HepG2 (cell line): ENCODE results near the gene CAMKMT. TPM values are rescaled to one million over a fixed set of nuclear protein-coding genes. Genes with fewer than 3 reads are reported as not detected.

ENCODE experiments used
- ATAC-seq: fragments of 200-7000 bp; cut with Tn5 transposase; 3 replicates; pipeline ENCODE4 v1.9.1; 2020; ENCODE audit warnings: mild to moderate bottlenecking, moderate library complexity
- Bru-seq: library from RNA; stranded (reverse); fragments of 400-500 nt; gene quantifications from one replicate; lab custom pipeline; 2021; lab: Mats Ljungman, UMichigan
- BruChase-seq, 2 experiments: library from RNA; stranded (reverse); fragments of 400-500 nt; gene quantifications; one replicate each; lab custom pipeline; 2021; lab: Mats Ljungman, UMichigan
- BruUV-seq: library from RNA; stranded (reverse); fragments of 400-500 nt; replicated peaks from 2 replicates; lab custom pipeline; 2021; lab: Mats Ljungman, UMichigan
- CTCF ChIA-PET: fragments of 300-600 bp; formaldehyde crosslinking; extraction: SDS; loops from one replicate; lab custom pipeline; 2021; ENCODE audit warnings: low total read pairs, inconsistent platforms, low intra/inter-chr PET ratio; lab: Yijun Ruan, JAX
- POLR2A ChIA-PET: fragments of 350-600 bp; sonication (Branson Sonifier 250); formaldehyde crosslinking; loops from one replicate; lab custom pipeline; 2020; ENCODE audit warnings: antibody characterized with exemption, inconsistent platforms; lab: Yijun Ruan, JAX
- DNase-seq: peaks from one replicate; pipeline ENCODE4 v3.0.0-alpha.2; 2015; ENCODE audit warnings: low spot score
- FAIRE-seq: peaks from 3 replicates; lab custom pipeline; 2011; peaks lifted over from hg19 to GRCh38; lab: Jason Lieb, UNC
- H2AFZ ChIP-seq: one replicate; pipeline ENCODE4 v1.6.1; 2011; ENCODE audit warnings: low read length, inconsistent platforms
- H3K27ac ChIP-seq: fragments of 300-600 bp; 3 replicates; pipeline ENCODE4 v1.8.0; 2011; ENCODE audit warnings: mixed run types, mild to moderate bottlenecking, mixed read lengths, low read length, inconsistent platforms; ENCODE audit not compliant: insufficient read depth; ENCODE audit errors: extremely low read length
- H3K27me3 ChIP-seq, 2 experiments: fragments of 200-600 bp in 1 of 2; 2 replicates in 1 of 2; 3 replicates in 1 of 2; pipeline versions ENCODE4 v1.6.0 to v1.8.0; 2011; ENCODE audit warnings: low read length in 2 of 2, mild to moderate bottlenecking in 2 of 2, moderate library complexity in 2 of 2, inconsistent platforms in 1 of 2; ENCODE audit not compliant: insufficient read depth in 2 of 2, control insufficient read depth in 1 of 2
- H3K36me3 ChIP-seq, 2 experiments: fragments of 200-600 bp in 1 of 2; replicated peaks in 1 of 2; 2 replicates in 1 of 2; 3 replicates in 1 of 2; pipeline versions ENCODE4 v1.5.1 to v1.8.0; 2011; ENCODE audit warnings: low read length in 2 of 2, inconsistent platforms in 1 of 2; ENCODE audit not compliant: insufficient read depth in 2 of 2, control insufficient read depth in 1 of 2
- H3K4me1 ChIP-seq: 2 replicates; pipeline ENCODE4 v1.5.1; 2012; ENCODE audit warnings: low read length, inconsistent platforms; ENCODE audit not compliant: insufficient read depth
- H3K4me2 ChIP-seq: 2 replicates; pipeline ENCODE4 v1.6.0; 2011; ENCODE audit warnings: low read depth, low read length, inconsistent platforms
- H3K4me3 ChIP-seq, 3 experiments: fragments of 200-600 bp in 1 of 3; sonication (generic), shearing (Covaris generic) in 1 of 3; replicated peaks in 1 of 3; 2 replicates each; pipeline ENCODE4 v1.5.1; 2011 to 2016; ENCODE audit warnings: low read length in 3 of 3, inconsistent platforms in 2 of 3, low read depth in 2 of 3, mild to moderate bottlenecking in 2 of 3, control low read depth in 1 of 3, mixed read lengths in 1 of 3; ENCODE audit not compliant: insufficient read depth in 1 of 3
- H3K79me2 ChIP-seq: one replicate; pipeline ENCODE4 v1.6.1; 2011; ENCODE audit warnings: low read length, inconsistent platforms; ENCODE audit not compliant: insufficient read depth
- H3K9ac ChIP-seq: 2 replicates; pipeline ENCODE4 v1.6.0; 2011; ENCODE audit warnings: mild to moderate bottlenecking, low read depth, low read length, inconsistent platforms; ENCODE audit not compliant: insufficient read depth
- H3K9me3 ChIP-seq: 2 replicates; pipeline ENCODE4 v1.5.1; 2012; ENCODE audit warnings: mild to moderate bottlenecking, low read length
- H4K20me1 ChIP-seq: 2 replicates; pipeline ENCODE4 v1.6.0; 2011; ENCODE audit warnings: inconsistent platforms, mild to moderate bottlenecking, low read length, moderate library complexity; ENCODE audit not compliant: insufficient read depth
- HHEX ChIP-seq: IDR thresholded peaks from 2 replicates; pipeline ENCODE4 v1.6.1; 2016; ENCODE audit warnings: control low read depth
- JUNB ChIP-seq: sonication (generic); formaldehyde crosslinking; IDR thresholded peaks from 2 replicates; pipeline ENCODE4 v1.8.0; 2022; ENCODE audit warnings: missing genetic modification reagents, mild to moderate bottlenecking, borderline replicate concordance
- MAZ ChIP-seq, 2 experiments: sonication (generic) in 1 of 2; formaldehyde crosslinking in 1 of 2; IDR thresholded peaks; 2 replicates each; pipeline versions ENCODE4 v1.5.0 to v1.6.1; 2012 to 2020; ENCODE audit warnings: low read depth in 2 of 2, mild to moderate bottlenecking in 2 of 2, borderline replicate concordance in 1 of 2, improper control_type of control experiment in 1 of 2, low read length in 1 of 2, missing genetic modification reagents in 1 of 2, moderate library complexity in 1 of 2
- MED8 ChIP-seq: sonication (generic); formaldehyde crosslinking; IDR thresholded peaks from 2 replicates; pipeline ENCODE4 v1.8.1; 2023; ENCODE audit warnings: mild to moderate bottlenecking, missing genetic modification reagents; ENCODE audit not compliant: insufficient replicate concordance
- MIXL1 ChIP-seq: IDR thresholded peaks from 2 replicates; pipeline ENCODE4 v1.6.1; 2016
- MTA1 ChIP-seq: sonication (generic); formaldehyde crosslinking; IDR thresholded peaks from 2 replicates; pipeline ENCODE4 v1.4.0; 2020; ENCODE audit warnings: missing genetic modification reagents, mild to moderate bottlenecking, borderline replicate concordance
- NFRKB ChIP-seq: fragments of 450-650 bp; IDR thresholded peaks from 2 replicates; pipeline ENCODE4 v1.6.1; 2017
- PHF21A ChIP-seq: sonication (generic); formaldehyde crosslinking; IDR thresholded peaks from 2 replicates; pipeline ENCODE4 v1.5.0; 2020; ENCODE audit warnings: mild to moderate bottlenecking, missing genetic modification reagents
- POGZ ChIP-seq: sonication (generic); formaldehyde crosslinking; IDR thresholded peaks from 2 replicates; pipeline ENCODE4 v1.4.0; 2020; ENCODE audit warnings: mild to moderate bottlenecking, missing genetic modification reagents
- RXRA ChIP-seq: sonication (generic); formaldehyde crosslinking; IDR thresholded peaks from 2 replicates; pipeline ENCODE4 v1.5.1; 2020; ENCODE audit warnings: missing genetic modification reagents
- SALL2 ChIP-seq: sonication (generic); formaldehyde crosslinking; IDR thresholded peaks from 2 replicates; pipeline ENCODE4 v1.8.1; 2023; ENCODE audit warnings: mild to moderate bottlenecking, missing genetic modification reagents, inconsistent platforms
- TEAD2 ChIP-seq: sonication (generic); formaldehyde crosslinking; IDR thresholded peaks from 2 replicates; pipeline ENCODE4 v1.9.0; 2021; ENCODE audit warnings: missing genetic modification reagents
- THAP11 ChIP-seq: IDR thresholded peaks from 2 replicates; pipeline ENCODE4 v1.6.1; 2016; ENCODE audit warnings: missing biosample characterization, missing genetic modification reagents
- TOPORS ChIP-seq: sonication (generic); formaldehyde crosslinking; IDR thresholded peaks from 2 replicates; pipeline ENCODE4 v1.8.0; 2023; ENCODE audit warnings: mild to moderate bottlenecking, missing genetic modification reagents
- ZBTB7B ChIP-seq: sonication (generic); formaldehyde crosslinking; IDR thresholded peaks from 2 replicates; pipeline ENCODE4 v1.4.0; 2020; ENCODE audit warnings: missing genetic modification reagents
- ZNF225 ChIP-seq: sonication (generic); formaldehyde crosslinking; IDR thresholded peaks from 2 replicates; pipeline ENCODE4 v1.4.0; 2020; ENCODE audit warnings: mild to moderate bottlenecking, missing genetic modification reagents
- ZNF660 ChIP-seq: sonication (generic); formaldehyde crosslinking; IDR thresholded peaks from 2 replicates; pipeline ENCODE4 v1.5.1; 2020; ENCODE audit warnings: mild to moderate bottlenecking, low read depth, missing genetic modification reagents, borderline replicate concordance
- WGBS: methylation state at CpG from one replicate; pipeline ENCODE4 v1.1.6; 2017; ENCODE audit warnings: low lambda C conversion rate; 5-methylcytosine and 5-hydroxymethylcytosine counted together
- in situ Hi-C: cut with HindIII; loops from 2 replicates; pipeline ENCODE4 v1.10.0; 2017; ENCODE audit warnings: low pct_unique_long_range_greater_than_20kb; ENCODE audit not compliant: extremely low pct_ligation_motif_present
- intact Hi-C: fragments of 100-400 bp; cut with micrococcal nuclease; formaldehyde crosslinking; loops from one replicate; pipeline ENCODE4 v1.10.0; 2022; ENCODE audit not compliant: unreplicated experiment
- long read RNA-seq, 2 experiments: library from RNA in 1 of 2; library from polyadenylated mRNA in 1 of 2; stranded (forward) in 1 of 2; unstranded in 1 of 2; transcript quantifications; one replicate each; pipeline ENCODE4 v2.0.0, GENCODE V29; 2019 to 2022
- polyA minus RNA-seq, 3 experiments: library from RNA; depleted of rRNA, polyadenylated mRNA; stranded (reverse); fragments of >200 nt; gene quantifications; 2 replicates each; pipeline ENCODE4 v1.2.3, GENCODE V29; 2011; ENCODE audit warnings: low replicate concordance in 1 of 3
- polyA plus RNA-seq, 8 experiments: library from polyadenylated mRNA; depleted of rRNA in 3 of 8; stranded (reverse) in 7 of 8; unstranded in 1 of 8; fragments of >200 nt; fragmentation: Illumina TruSeq in 4 of 8; extraction: Trizol in 4 of 8; gene quantifications; 2 replicates each; pipeline versions ENCODE4 v1.2.1 to v1.2.3, GENCODE V29; 2011 to 2016; ENCODE audit warnings: low read depth in 4 of 8, missing spikeins in 1 of 8, mixed read lengths in 1 of 8; ENCODE audit not compliant: insufficient read depth in 1 of 8
- total RNA-seq, 5 experiments: library from RNA; depleted of rRNA; stranded (reverse); fragments of >200 nt; fragmentation: Illumina TruSeq; extraction: Trizol; gene quantifications; 2 replicates each; pipeline ENCODE4 v1.2.3, GENCODE V29; 2016; ENCODE audit warnings: low read depth in 1 of 5
- TF ChIP-seq, protein P1 (sequence below): sonication (generic); formaldehyde crosslinking; IDR thresholded peaks from 2 replicates; pipeline ENCODE4 v1.4.0; 2020; ENCODE audit warnings: missing genetic modification reagents, low read depth, mild to moderate bottlenecking, borderline replicate concordance

CAMKMT gene
- total RNA-seq (2016; rRNA removed; fragmentation: Illumina TruSeq; extraction: Trizol) (15.3 and 20.8 TPM in 2 replicates), polyA plus RNA-seq (2011; rRNA removed) (4.9 and 6.9 TPM in 2 replicates), polyA minus RNA-seq (2011; rRNA and poly(A)+ RNA removed; ENCODE audit: low replicate concordance) (6.4 and 7.6 TPM in 2 replicates), Bru-seq, nascent RNA (percentile 61 among the genes with signal in this experiment), BruChase-seq, experiment 1, labeled RNA remaining after a 6-hour chase (percentile 72 among the genes with signal in this experiment), BruChase-seq, experiment 2, labeled RNA remaining after a 2-hour chase (percentile 77 among the genes with signal in this experiment)
- total RNA-seq (2016; cell fraction: cytosol; rRNA removed; fragmentation: Illumina TruSeq; extraction: Trizol; ENCODE audit: low read depth): 7.2 and 7.4 TPM in 2 replicates
- total RNA-seq (2016; cell fraction: insoluble cytoplasmic fraction; rRNA removed; fragmentation: Illumina TruSeq; extraction: Trizol): 16.8 and 17.7 TPM in 2 replicates
- total RNA-seq (2016; cell fraction: membrane; rRNA removed; fragmentation: Illumina TruSeq; extraction: Trizol): 7.1 and 9.1 TPM in 2 replicates
- total RNA-seq (2016; cell fraction: nucleus; rRNA removed; fragmentation: Illumina TruSeq; extraction: Trizol): 33.5 and 39.9 TPM in 2 replicates
- 4.7 and 4.9 TPM in 2 replicates for polyA plus RNA-seq (2011; cell fraction: cytosol; rRNA removed)
- 5.4 and 5.7 TPM in 2 replicates for polyA plus RNA-seq (2011; cell fraction: nucleus; rRNA removed)
- polyA plus RNA-seq (2012): 6.8 and 9.4 TPM in 2 replicates
- polyA plus RNA-seq (2016; cell fraction: cytosol; fragmentation: Illumina TruSeq; extraction: Trizol; ENCODE audit: low read depth): 3.3 and 4.4 TPM in 2 replicates
- polyA plus RNA-seq (2016; cell fraction: insoluble cytoplasmic fraction; fragmentation: Illumina TruSeq; extraction: Trizol; ENCODE audit: low read depth): 22.6 and 23.5 TPM in 2 replicates
- 6.3 and 7.0 TPM in 2 replicates for polyA plus RNA-seq (2016; cell fraction: membrane; fragmentation: Illumina TruSeq; extraction: Trizol; ENCODE audit: low read depth)
- 16.3 and 17.1 TPM in 2 replicates for polyA plus RNA-seq (2016; cell fraction: nucleus; fragmentation: Illumina TruSeq; extraction: Trizol; ENCODE audit: insufficient read depth, low read depth)
- 3.4 and 7.7 TPM in 2 replicates for polyA minus RNA-seq (2011; cell fraction: cytosol; rRNA and poly(A)+ RNA removed)
- polyA minus RNA-seq (2011; cell fraction: nucleus; rRNA and poly(A)+ RNA removed): 48.0 and 55.1 TPM in 2 replicates
- long read RNA-seq, experiment 1, partial matches to known transcripts: 1 of 6 reads
- long read RNA-seq, experiment 1, other reads (novel, unspliced or antisense): 4 of 6 reads
- long read RNA-seq, experiment 2, partial matches to known transcripts: 1 of 3 reads
- long read RNA-seq, experiment 2, other reads (novel, unspliced or antisense): 2 of 3 reads

DNA sequence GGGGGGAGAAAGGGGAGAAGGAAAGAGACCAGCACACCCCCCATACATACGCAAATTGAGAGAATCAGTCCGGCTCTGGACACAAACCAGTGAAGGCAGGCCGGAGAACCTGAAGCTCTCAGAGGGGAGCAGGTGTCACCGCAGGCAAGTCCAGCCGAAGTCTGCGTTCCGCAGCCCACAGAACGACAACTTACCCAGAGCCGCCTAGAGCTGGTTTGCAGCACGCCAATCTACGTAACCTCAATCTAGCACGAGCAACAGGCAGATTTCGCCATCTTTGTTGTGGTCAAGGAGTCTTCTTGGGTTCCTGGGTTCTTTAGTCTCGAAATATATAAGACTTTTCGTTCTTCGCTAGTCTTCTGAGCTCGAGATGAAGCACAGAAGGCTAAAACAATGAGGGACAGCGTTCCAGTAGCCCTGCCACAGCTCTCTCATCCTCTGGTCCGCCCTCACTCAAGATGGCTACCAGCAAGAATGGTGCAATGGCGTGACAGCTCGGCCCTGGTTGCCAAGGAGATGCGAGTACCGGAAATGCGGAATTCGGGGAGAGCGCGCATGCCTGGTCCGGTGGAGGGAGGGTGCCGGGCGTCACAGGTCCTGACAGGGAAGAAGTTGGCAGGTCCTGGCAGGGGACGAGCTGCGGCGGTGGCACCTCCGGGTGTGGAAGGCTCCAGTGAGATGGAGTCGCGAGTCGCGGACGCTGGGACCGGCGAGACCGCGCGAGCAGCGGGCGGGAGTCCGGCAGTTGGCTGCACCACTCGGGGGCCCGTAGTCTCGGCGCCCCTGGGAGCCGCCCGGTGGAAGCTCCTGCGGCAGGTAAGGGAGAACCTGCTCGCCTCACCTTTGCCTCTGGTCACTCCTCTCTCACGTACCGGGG is at the start of gene CAMKMT, which contains the start of gene PREPL:
CAMKMT (plus strand) TSS at position 618 of the 877 bp plus-strand sequence.
PREPL (minus strand) TSS at position 165 of the 877 bp plus-strand sequence. CDS start 15,152 bp downstream, outside the sequence.
- intact Hi-C loops: loop anchor here (1.0 to 2.0 kb wide), 2 partner anchors 71 to 194 kb away; no protein-coding TSS in a partner anchor
- peak; percentile 81 for FAIRE-seq
- Histone ChIP-seq H3K27ac (peak within 1 kb of the TSS; percentile 93), H3K79me2 (peaks cover 35% of the 10 kb centered on the region), H3K4me3 (peak within 1 kb of the TSS; percentile 75 to 95 (median 82)), H3K4me1 (peaks cover 29% of the 10 kb centered on the region), H3K9me3 (no peaks in the 10 kb centered on the region), H2AFZ (peak within 1 kb of the TSS; percentile 100), H3K9ac (peak within 1 kb of the TSS; percentile 87), H4K20me1 (no peaks in the 10 kb centered on the region), H3K27me3 (no peaks in the 10 kb centered on the region; a peak in 1 of 5 replicates), H3K4me2 (peak within 1 kb of the TSS; percentile 87), H3K36me3 (no peaks in the 10 kb centered on the region)
- BruUV-seq: no TSS peak
- ChIA-PET CTCF (no interaction called here), POLR2A (interaction anchor here (0.5 to 2.7 kb wide), 20 partner anchors 8 to 366 kb away, joined by 3 to 21 read pairs (median 3); partner anchors contain the start of genes PPM1B and SLC3A1)
- WGBS: 1% methylated on average over 50 of the region's 57 CpGs
- ATAC-seq: peak; percentile 90
- in situ Hi-C loops: no loop called here
- DNase-seq: peak; percentile 97
- TF ChIP-seq ZNF225 (CRISPR knock-in tag): peak; percentile 66
- peak; percentile 83 for TF ChIP-seq TOPORS (CRISPR knock-in tag)
- TF ChIP-seq, protein P1, sequence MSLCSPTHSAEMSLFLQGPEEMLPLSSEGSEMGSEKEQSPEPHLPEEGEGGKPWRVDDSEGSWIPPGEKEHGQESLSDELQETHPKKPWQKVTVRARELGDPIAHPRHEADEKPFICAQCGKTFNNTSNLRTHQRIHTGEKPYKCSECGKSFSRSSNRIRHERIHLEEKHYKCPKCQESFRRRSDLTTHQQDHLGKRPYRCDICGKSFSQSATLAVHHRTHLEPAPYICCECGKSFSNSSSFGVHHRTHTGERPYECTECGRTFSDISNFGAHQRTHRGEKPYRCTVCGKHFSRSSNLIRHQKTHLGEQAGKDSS (CRISPR knock-in tag): peak; percentile 89; the same call in 1 of the 2 replicates
- TF ChIP-seq SALL2 (CRISPR knock-in tag): peak; percentile 45; the same call in 1 of the 2 replicates
- no peak; the same call in none of the 2 replicates for TF ChIP-seq RXRA (CRISPR knock-in tag)
- peak; percentile 86; the same call in 1 of the 2 replicates for TF ChIP-seq POGZ (CRISPR knock-in tag)
- peak; percentile 50 for TF ChIP-seq MAZ (IDR thresholded peaks at IDR 0.05; ENCODE audit: borderline replicate concordance, low read depth, low read length)
- TF ChIP-seq MAZ (CRISPR knock-in tag; IDR thresholded peaks at IDR 0.05; ENCODE audit: low read depth): peak; percentile 93
- TF ChIP-seq MIXL1 (CRISPR knock-in tag): 0 out of 2 replicates have a peak, but pooled peaks have one; percentile 45
- no peak; the same call in 1 of the 2 replicates for TF ChIP-seq ZBTB7B (CRISPR knock-in tag)
- TF ChIP-seq ZNF660 (CRISPR knock-in tag): peak; percentile 77; the same call in 1 of the 2 replicates
- peak; percentile 55; the same call in 1 of the 2 replicates for TF ChIP-seq PHF21A (CRISPR knock-in tag)
- TF ChIP-seq MED8 (CRISPR knock-in tag): no peak
- TF ChIP-seq HHEX (CRISPR knock-in tag): peak; percentile 14; the same call in 1 of the 2 replicates
- TF ChIP-seq MTA1 (CRISPR knock-in tag): peak; percentile 48; the same call in 1 of the 2 replicates
- TF ChIP-seq JUNB: no peak
- TF ChIP-seq TEAD2 (CRISPR knock-in tag): no peak
- TF ChIP-seq THAP11 (CRISPR knock-in tag): peak; percentile 90
- peak; percentile 49; the same call in 1 of the 2 replicates for TF ChIP-seq NFRKB
